Adrenal gland (tissue), 12 donors: Measurements from ENCODE around the gene KMT2D. TPM values are rescaled to one million over a fixed set of nuclear protein-coding genes. Genes with fewer than 3 reads are reported as not detected.

ENCODE experiments used
- DNase-seq, 7 donors: peaks; one replicate each; pipeline ENCODE4 v3.0.0-alpha.2; 2019 to 2020
- H3K27ac ChIP-seq, 5 donors: fragments of 200-600 bp; sonication (generic) in 4 of 5; 1 replicate in 3 of 5; 2 replicates in 2 of 5; pipeline versions ENCODE4 v1.5.1 to v1.8.0; 2016 to 2020; ENCODE audit warnings: mild to moderate bottlenecking in 1 of 5
- H3K27me3 ChIP-seq: fragments of 200-600 bp; 2 replicates; pipeline ENCODE4 v1.8.0; 2021
- H3K36me3 ChIP-seq, 2 donors: fragments of 200-600 bp; replicated peaks in 1 of 2; 1 replicate in 1 of 2; 2 replicates in 1 of 2; pipeline versions ENCODE4 v1.5.1 to v1.8.0; 2018 to 2022
- H3K4me1 ChIP-seq, 2 donors: fragments of 200-600 bp; replicated peaks in 1 of 2; 1 replicate in 1 of 2; 2 replicates in 1 of 2; pipeline versions ENCODE4 v1.5.1 to v1.8.0; 2018 to 2021
- H3K4me3 ChIP-seq, 4 donors: fragments of 200-600 bp; sonication (generic) in 3 of 4; one replicate each; pipeline ENCODE4 v1.5.1; 2016 to 2018
- H3K9me3 ChIP-seq, 3 donors: fragments of 200-600 bp; sonication (generic) in 1 of 3; replicated peaks in 1 of 3; 1 replicate in 2 of 3; 2 replicates in 1 of 3; pipeline versions ENCODE4 v1.5.1 to v1.8.0; 2016 to 2021
- POLR2A ChIP-seq, 2 donors: fragments of 450-650 bp; IDR thresholded peaks; one replicate each; pipeline ENCODE4 v1.6.1; 2017; ENCODE audit warnings: antibody characterized with exemption in 2 of 2, mild to moderate bottlenecking in 2 of 2, moderate library complexity in 1 of 2
- WGBS, 4 donors: extraction: QIAGEN DNeasy Blood & Tissue Kit in 2 of 4; methylation state at CpG; one replicate each; pipeline versions ENCODE4 v1.1.5 to v1.1.7; 2013 to 2017; 5-methylcytosine and 5-hydroxymethylcytosine counted together
- intact Hi-C, 2 donors: fragments of 100-400 bp; cut with DNase I; formaldehyde crosslinking; loops; one replicate each; pipeline versions ENCODE4 v1.14.1 to v1.15.0; 2022 to 2023
- polyA plus RNA-seq, 3 donors: library from polyadenylated mRNA; stranded (reverse); fragments of 200-250 nt in 2 of 3; fragments of 350-450 nt in 1 of 3; fragmentation: Illumina TruSeq in 1 of 3; extraction: RNeasy Lipid Tissue Mini Kit (QIAGEN cat#74804) in 1 of 3; gene quantifications; one replicate each; pipeline ENCODE4 v1.2.3, GENCODE V29; 2013 to 2014
- total RNA-seq, 9 donors: library from RNA; depleted of rRNA in 4 of 9; stranded (reverse); fragments of >200 nt in 4 of 9; fragments of 120-200 nt in 1 of 9; fragmentation: NEBNext Ultra II Directional in 1 of 9; extraction: Animal tissue kit (Norgen Biotek cat#: 25700) in 1 of 9; gene quantifications; one replicate each; pipeline versions ENCODE4 v1.1.0 to v1.2.4, GENCODE V29; 2013 to 2023
- TF ChIP-seq, protein P1 (sequence below), 6 experiments: fragments of 450-650 bp in 4 of 6; fragments of 200-600 bp in 2 of 6; sonication (generic) in 1 of 6; IDR thresholded peaks; 1 replicate in 5 of 6; 2 replicates in 1 of 6; pipeline versions ENCODE4 v1.5.1 to v1.8.0; 2016 to 2021; ENCODE audit warnings: antibody characterized with exemption in 6 of 6, mild to moderate bottlenecking in 2 of 6, moderate library complexity in 1 of 6
- donor health status: healthy with polysubstance abuse.
- donor health status: Bipolar disorder and iron deficiency.
- donor health status: DM: yes; HTN: yes; CAD: no.
- donor health status: DM: no; HTN: no; CAD: no.
- donor health status: DM: no; HTN: no; CAD: no.
- donor health status: DM: yes; HTN: yes; CAD: no.

The KMT2D gene
- total and polyA plus RNA-seq, 12 donors: 21.2 to 140 (median 56.0) TPM

DNA sequence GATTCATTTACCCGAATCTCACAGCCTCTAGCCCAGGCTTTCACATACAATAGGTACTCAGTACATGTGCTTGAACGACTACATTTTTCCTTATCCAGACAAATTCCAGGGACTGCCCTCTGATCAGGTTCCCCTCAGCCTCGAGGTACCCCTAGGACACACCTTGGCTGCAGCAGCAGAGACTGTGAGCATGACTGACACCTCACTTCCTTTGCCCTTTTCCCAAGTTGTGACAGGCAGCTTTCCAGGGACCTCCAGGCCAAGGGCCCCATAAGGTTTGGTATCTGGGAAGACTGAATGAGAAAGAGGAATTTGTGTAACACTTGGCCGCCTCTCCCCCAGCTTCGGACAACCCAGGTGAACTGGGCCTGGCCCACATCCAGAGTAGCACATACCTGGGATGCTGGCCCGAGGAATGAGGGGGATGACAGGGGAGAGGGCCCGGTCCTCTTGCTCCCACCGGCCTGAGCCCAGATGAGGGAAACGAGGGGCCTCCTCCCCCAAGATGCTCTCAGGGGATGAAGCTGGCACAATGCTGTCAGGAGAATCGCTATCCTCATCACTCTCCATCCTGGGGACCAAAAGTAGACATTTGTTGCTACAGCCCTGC is 31.8 kb downstream of the KMT2D start:
- TF ChIP-seq, protein P1, sequence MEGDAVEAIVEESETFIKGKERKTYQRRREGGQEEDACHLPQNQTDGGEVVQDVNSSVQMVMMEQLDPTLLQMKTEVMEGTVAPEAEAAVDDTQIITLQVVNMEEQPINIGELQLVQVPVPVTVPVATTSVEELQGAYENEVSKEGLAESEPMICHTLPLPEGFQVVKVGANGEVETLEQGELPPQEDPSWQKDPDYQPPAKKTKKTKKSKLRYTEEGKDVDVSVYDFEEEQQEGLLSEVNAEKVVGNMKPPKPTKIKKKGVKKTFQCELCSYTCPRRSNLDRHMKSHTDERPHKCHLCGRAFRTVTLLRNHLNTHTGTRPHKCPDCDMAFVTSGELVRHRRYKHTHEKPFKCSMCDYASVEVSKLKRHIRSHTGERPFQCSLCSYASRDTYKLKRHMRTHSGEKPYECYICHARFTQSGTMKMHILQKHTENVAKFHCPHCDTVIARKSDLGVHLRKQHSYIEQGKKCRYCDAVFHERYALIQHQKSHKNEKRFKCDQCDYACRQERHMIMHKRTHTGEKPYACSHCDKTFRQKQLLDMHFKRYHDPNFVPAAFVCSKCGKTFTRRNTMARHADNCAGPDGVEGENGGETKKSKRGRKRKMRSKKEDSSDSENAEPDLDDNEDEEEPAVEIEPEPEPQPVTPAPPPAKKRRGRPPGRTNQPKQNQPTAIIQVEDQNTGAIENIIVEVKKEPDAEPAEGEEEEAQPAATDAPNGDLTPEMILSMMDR (IDR thresholded peaks at IDR 0.05): no peak
- TF ChIP-seq POLR2A (IDR thresholded peaks at IDR 0.05): no peak
- Histone ChIP-seq H3K36me3 (peaks cover 0 to 87% of the 10 kb centered on the region in 2 donors), H3K27me3 (no peaks in the 10 kb centered on the region), H3K4me3 (no peak overlapping the region), H3K9me3 (no peaks in the 10 kb centered on the region), H3K27ac (no peak overlapping the region), H3K4me1 (no peaks in the 10 kb centered on the region)
- intact Hi-C loops: no loop called here
- DNase-seq: peak in 1 of 7 donors; percentile 14
- 79 to 91% (median 88%) methylated on average over 10 of the region's 10 CpGs for WGBS, 4 donors

DNA sequence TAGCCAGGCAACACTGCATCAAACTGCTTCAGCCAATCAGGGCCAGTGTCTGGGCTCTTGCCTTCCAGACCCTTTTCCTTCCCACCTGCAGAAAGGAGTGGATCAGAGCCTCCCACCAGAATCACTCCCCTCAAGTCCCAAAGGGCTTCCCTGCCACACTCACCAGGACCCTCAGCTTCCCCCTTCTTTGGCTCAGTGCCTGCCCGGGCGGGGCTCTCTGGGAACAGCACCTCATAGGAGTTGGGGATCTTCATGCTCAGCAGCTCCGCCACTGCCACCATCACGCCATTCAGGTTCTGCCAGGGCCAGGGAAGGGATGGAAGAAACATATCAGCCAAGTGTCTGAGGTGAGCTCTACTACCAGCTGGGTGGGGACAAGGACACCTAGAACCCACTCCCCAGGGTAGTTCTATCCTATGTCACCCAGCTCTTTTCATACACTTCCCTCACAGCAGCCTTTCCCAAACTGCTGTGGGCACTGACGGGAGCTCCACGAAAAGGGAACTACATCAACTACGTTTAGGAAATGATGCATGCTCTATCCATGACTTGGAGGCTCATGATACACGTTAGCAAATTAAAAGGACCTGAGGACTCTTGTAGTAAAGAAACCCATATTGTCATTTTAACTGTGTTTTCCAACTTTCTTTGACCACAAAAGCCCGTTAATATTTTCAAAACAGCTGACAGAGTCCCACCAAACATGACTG is 32.6 kb downstream of the KMT2D start:
- no peaks in the 10 kb centered on the region for H3K9me3 ChIP-seq
- H3K27ac ChIP-seq: no peak overlapping the region
- no peak overlapping the region for H3K4me3 ChIP-seq
- DNase-seq: peak in 3 of 7 donors; percentile 11 to 38 (median 16)
- no peaks in the 10 kb centered on the region for H3K4me1 ChIP-seq
- TF ChIP-seq, protein P1 (IDR thresholded peaks at IDR 0.05): no peak
- TF ChIP-seq POLR2A (IDR thresholded peaks at IDR 0.05): no peak
- H3K36me3 ChIP-seq: peaks cover 0 to 87% of the 10 kb centered on the region in 2 donors
- 85 to 91% (median 89%) methylated on average over 7 to 9 of the region's 9 CpGs for WGBS, 4 donors
- intact Hi-C loops: no loop called here
- no peaks in the 10 kb centered on the region for H3K27me3 ChIP-seq

DNA sequence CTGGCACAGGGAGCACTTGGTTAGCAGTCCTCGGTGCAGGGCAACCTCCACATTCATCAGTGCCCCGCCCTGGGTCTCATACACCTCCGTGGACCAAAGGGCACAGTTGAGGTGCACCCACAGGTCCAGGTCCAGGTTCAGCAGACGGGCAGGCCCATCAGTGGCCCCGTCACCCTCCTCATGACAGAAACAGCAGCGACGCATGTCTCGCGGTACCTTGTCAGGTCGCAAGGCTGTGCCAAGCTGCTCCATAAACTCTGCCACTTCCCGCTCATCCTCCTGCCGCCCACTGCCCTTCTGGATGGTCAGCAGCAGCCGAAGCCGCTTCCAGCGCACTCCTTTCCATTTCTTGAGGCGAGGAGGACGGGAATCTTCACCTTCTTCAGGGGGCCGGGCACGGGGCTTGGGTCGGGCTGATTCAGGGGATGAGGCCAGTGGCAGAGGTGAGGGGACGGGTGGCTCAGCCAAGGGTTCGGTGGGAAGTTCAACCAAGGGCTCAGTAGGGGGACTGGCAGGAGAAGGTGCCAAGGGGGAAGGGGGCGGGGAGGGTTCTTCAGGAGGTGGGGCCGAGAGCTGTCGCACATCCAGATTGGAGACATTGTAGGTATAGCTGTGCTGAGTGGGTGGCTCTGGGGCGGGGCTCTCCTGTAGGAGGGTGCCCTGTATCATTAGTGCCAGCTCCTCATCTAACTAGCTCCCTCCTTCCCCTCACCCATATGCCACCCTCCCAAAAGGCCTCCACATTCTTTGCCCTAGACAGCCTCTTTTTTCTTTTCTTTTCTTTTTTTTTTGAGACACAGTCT is 33.7 kb downstream of the KMT2D start:
- no peak overlapping the region for H3K27ac ChIP-seq
- H3K4me1 ChIP-seq: no peaks in the 10 kb centered on the region
- H3K27me3 ChIP-seq: no peaks in the 10 kb centered on the region
- H3K9me3 ChIP-seq: no peaks in the 10 kb centered on the region
- DNase-seq: peak in 4 of 7 donors; percentile 13 to 24 (median 22)
- intact Hi-C loops: no loop called here
- TF ChIP-seq, protein P1 (IDR thresholded peaks at IDR 0.05): no peak
- TF ChIP-seq POLR2A (IDR thresholded peaks at IDR 0.05): no peak
- H3K4me3 ChIP-seq: no peak overlapping the region
- 95 to 96% (median 96%) methylated on average over 17 to 26 of the region's 26 CpGs for WGBS, 4 donors
- peaks cover 0 to 87% of the 10 kb centered on the region in 2 donors for H3K36me3 ChIP-seq

DNA sequence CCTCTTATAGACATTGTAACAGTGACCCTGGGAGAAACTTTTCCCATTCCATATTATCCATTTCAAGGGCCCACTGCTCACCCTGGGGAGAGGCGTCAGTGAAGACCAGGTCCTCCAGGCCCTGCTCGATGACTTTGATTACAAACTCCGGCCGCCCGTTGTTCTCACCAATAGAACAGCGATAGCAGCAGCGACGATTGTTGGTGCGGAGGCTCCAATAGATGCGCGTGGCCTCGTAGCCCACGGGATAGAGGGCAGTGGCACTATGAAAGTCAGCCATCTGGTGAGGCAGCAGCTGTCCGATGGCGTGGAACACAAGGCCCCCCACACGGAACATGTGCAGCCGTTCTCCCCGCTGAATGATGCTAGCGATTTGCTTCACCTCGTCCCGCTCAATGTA is 34.5 kb downstream of the KMT2D start:
- intact Hi-C loops: no loop called here
- Histone ChIP-seq H3K4me3 (no peak overlapping the region), H3K36me3 (peaks cover 0 to 87% of the 10 kb centered on the region in 2 donors), H3K4me1 (no peaks in the 10 kb centered on the region), H3K27ac (no peak overlapping the region), H3K9me3 (no peaks in the 10 kb centered on the region), H3K27me3 (no peaks in the 10 kb centered on the region)
- TF ChIP-seq, protein P1 (IDR thresholded peaks at IDR 0.05): no peak
- TF ChIP-seq POLR2A (IDR thresholded peaks at IDR 0.05): no peak
- 91 to 96% (median 93%) methylated on average over 20 to 21 of the region's 21 CpGs for WGBS, 4 donors
- peak in 2 of 7 donors; percentile 15 to 26 for DNase-seq
